K562 (cell line): ENCODE results near the gene PRM3. TPM values are rescaled to one million over a fixed set of nuclear protein-coding genes. Genes with fewer than 3 reads are reported as not detected.

ENCODE experiments used
- CGGBP1 ChIP-seq: fragments of 250-450 bp; sonication (Bioruptor Pico); IDR thresholded peaks from 2 replicates; pipeline ENCODE4 v1.9.0; 2021; ENCODE audit warnings: mild to moderate bottlenecking
- CSDE1 ChIP-seq, 2 experiments: fragments of 450-650 bp; IDR thresholded peaks; 2 replicates each; pipeline ENCODE4 v1.6.1; 2016; ENCODE audit warnings: mild to moderate bottlenecking in 1 of 2
- CTCF ChIP-seq, 3 experiments: IDR thresholded peaks in 2 of 3; conservative IDR thresholded peaks in 1 of 3; 2 replicates each; pipeline ENCODE4 v1.5.1; 2011 to 2012; ENCODE audit warnings: low read length in 3 of 3, mild to moderate bottlenecking in 3 of 3, control low read depth in 2 of 3, improper control_type of control experiment in 1 of 3, inconsistent platforms in 1 of 3, low read depth in 1 of 3, mixed read lengths in 1 of 3, moderate library complexity in 1 of 3; ENCODE audit not compliant: insufficient read depth in 2 of 3
- ELK1 ChIP-seq: sonication (generic); formaldehyde crosslinking; IDR thresholded peaks from 2 replicates; pipeline ENCODE4 v1.8.1; 2022; ENCODE audit warnings: missing genetic modification reagents
- EZH2 ChIP-seq: IDR thresholded peaks from 2 replicates; pipeline ENCODE4 v1.6.1; 2012; ENCODE audit warnings: low read depth, mild to moderate bottlenecking, inconsistent platforms, low read length, borderline replicate concordance
- GATAD2B ChIP-seq: fragments of 450-650 bp; IDR thresholded peaks from 2 replicates; pipeline ENCODE4 v1.6.1; 2017; ENCODE audit warnings: mild to moderate bottlenecking, borderline replicate concordance
- HDAC1 ChIP-seq, 2 experiments: fragments of 450-650 bp; IDR thresholded peaks; 2 replicates each; pipeline ENCODE4 v1.6.1; 2016 to 2017; ENCODE audit warnings: inconsistent platforms in 1 of 2, mild to moderate bottlenecking in 1 of 2, moderate library complexity in 1 of 2
- HEY1 ChIP-seq: fragments of 250-450 bp; sonication (Bioruptor Pico); IDR thresholded peaks from 2 replicates; pipeline ENCODE4 v1.5.0; 2020; ENCODE audit warnings: mild to moderate bottlenecking, moderate library complexity, borderline replicate concordance
- HLTF ChIP-seq: fragments of 450-650 bp; IDR thresholded peaks from 2 replicates; pipeline ENCODE4 v1.6.1; 2016
- PHF21A ChIP-seq: fragments of 450-650 bp; IDR thresholded peaks from 2 replicates; pipeline ENCODE4 v1.6.1; 2017; ENCODE audit warnings: low read depth, borderline replicate concordance
- PPARD ChIP-seq: fragments of 250-450 bp; sonication (Bioruptor Pico); IDR thresholded peaks from 2 replicates; pipeline ENCODE4 v1.8.0; 2022; ENCODE audit warnings: inconsistent platforms, mild to moderate bottlenecking, moderate library complexity
- STAT5B ChIP-seq: fragments of 250-450 bp; sonication (Bioruptor Pico); IDR thresholded peaks from 2 replicates; pipeline ENCODE4 v1.8.0; 2021; ENCODE audit warnings: mild to moderate bottlenecking, inconsistent platforms
- TAF7 ChIP-seq: fragments of 450-650 bp; IDR thresholded peaks from 2 replicates; pipeline ENCODE4 v1.6.1; 2016; ENCODE audit warnings: missing genetic modification characterization, missing compliant biosample characterization
- ZBTB49 ChIP-seq: sonication (generic); formaldehyde crosslinking; IDR thresholded peaks from 2 replicates; pipeline ENCODE4 v1.8.0; 2022; ENCODE audit warnings: missing genetic modification reagents, mild to moderate bottlenecking, borderline replicate concordance
- ZFX ChIP-seq: sonication (generic); formaldehyde crosslinking; IDR thresholded peaks from 2 replicates; pipeline ENCODE4 v1.8.0; 2022; ENCODE audit warnings: mild to moderate bottlenecking, missing genetic modification reagents, moderate library complexity
- ZNF263 ChIP-seq: sonication (generic); formaldehyde crosslinking; IDR thresholded peaks from 2 replicates; pipeline ENCODE4 v1.8.0; 2022; ENCODE audit warnings: mild to moderate bottlenecking, missing genetic modification reagents, borderline replicate concordance
- ZNF274 ChIP-seq: IDR thresholded peaks from 2 replicates; pipeline ENCODE4 v1.6.1; 2011; ENCODE audit warnings: low read depth, mild to moderate bottlenecking, low read length, moderate library complexity, borderline replicate concordance
- ZNF316 ChIP-seq: fragments of 450-650 bp; IDR thresholded peaks from 2 replicates; pipeline ENCODE4 v1.6.1; 2016
- ZNF561 ChIP-seq: fragments of 450-650 bp; formaldehyde crosslinking; conservative IDR thresholded peaks from 2 replicates; pipeline ENCODE4 v1.4.0; 2020; ENCODE audit warnings: mild to moderate bottlenecking, moderate library complexity
- ZNF655 ChIP-seq: fragments of 250-450 bp; sonication (Bioruptor Pico); IDR thresholded peaks from 2 replicates; pipeline ENCODE4 v1.5.0; 2021
- ZNF79 ChIP-seq: fragments of 250-450 bp; sonication (Bioruptor Pico); IDR thresholded peaks from 2 replicates; pipeline ENCODE4 v1.4.0; 2020; ENCODE audit warnings: low read depth, mild to moderate bottlenecking, moderate library complexity
- polyA plus RNA-seq, 8 experiments: library from polyadenylated mRNA; depleted of rRNA in 4 of 8; stranded (reverse) in 5 of 8; unstranded in 3 of 8; fragments of >200 nt; fragmentation: Nextera tagmentation in 2 of 8; fragmentation: Illumina TruSeq in 1 of 8; extraction: Ambion mirVana in 2 of 8; extraction: Trizol in 1 of 8; gene quantifications; 2 replicates each; pipeline versions ENCODE4 v1.2.1 to v1.2.3, GENCODE V29; 2011 to 2014; ENCODE audit warnings: inconsistent platforms in 1 of 8, missing spikeins in 1 of 8
- total RNA-seq, 7 experiments: library from RNA; depleted of rRNA in 6 of 7; stranded (reverse); fragments of >200 nt in 6 of 7; fragmentation: Illumina TruSeq in 2 of 7; extraction: Trizol in 2 of 7; gene quantifications; 2 replicates each; pipeline versions ENCODE4 v1.2.1 to v1.2.3, GENCODE V29; 2011 to 2021; ENCODE audit warnings: low replicate concordance in 1 of 7

PRM3 gene
- total and polyA plus RNA-seq, 9 of the 15 experiments (the other 6 are each of a cell fraction or from before 2014, with no cell fraction given) = not detected

- TF ChIP-seq ZBTB49 (CRISPR knock-in tag) (no peak), CGGBP1 (CRISPR knock-in tag) (no peak), CSDE1 (IDR thresholded peaks at IDR 0.05) (no peak), HLTF (peak; percentile 77), PHF21A (no peak), EZH2 (no peak), PPARD (CRISPR knock-in tag) (no peak), TAF7 (tag) (peak; percentile 71), CTCF (IDR thresholded peaks at IDR 0.05 in 2 of 3, conservative IDR thresholded peaks at IDR 0.05 in 1 of 3; ENCODE audit: insufficient read depth in 2 of 3, low read depth in 1 of 3, low read length in 3 of 3) (peak; percentile 73 to 87 (median 84)), HEY1 (no peak), ZFX (peak; percentile 82), ELK1 (CRISPR knock-in tag) (no peak), STAT5B (CRISPR knock-in tag) (no peak), GATAD2B (peak; percentile 99), HDAC1 (IDR thresholded peaks at IDR 0.05) (peak in 1 of 2 experiments; percentile 98; a peak in 2 of 4 replicates), ZNF263 (no peak; the same call in 1 of the 2 replicates), ZNF316 (no peak), ZNF655 (CRISPR knock-in tag) (0 out of 2 replicates have a peak, but pooled peaks have one; percentile 24), ZNF274 (no peak), ZNF79 (no peak), ZNF561 (CRISPR knock-in tag) (no peak)
These were observed 17.4 kb downstream of the PRM3 start, which contains the start of gene SOCS1 (continued) for GRCh38 chr16:11255737-11256660.
